Caco-2 (cell line): ENCODE measurements around the gene NELFB. TPM values are rescaled to one million over a fixed set of nuclear protein-coding genes. Genes with fewer than 3 reads are reported as not detected.
A peak's percentile ranks its signal among the peaks of the same experiment; 100 is the strongest.

Source experiments
- BruUV-seq: library from RNA; stranded (reverse); fragments of 400-500 nt; replicated peaks from 2 replicates; lab custom pipeline; 2021; lab: Mats Ljungman, UMichigan
- CTCF ChIA-PET: fragments of 300-600 bp; sonication (Branson Sonifier 250); formaldehyde crosslinking; loops from one replicate; lab custom pipeline; 2022; ENCODE audit warnings: antibody characterized with exemption; lab: Charles Lee
- POLR2A ChIA-PET: fragments of 300-600 bp; sonication (Branson Sonifier 250); formaldehyde crosslinking; loops from one replicate; lab custom pipeline; 2022; ENCODE audit warnings: antibody characterized with exemption; lab: Charles Lee
- DNase-seq, 2 experiments: peaks; one replicate each; pipeline versions ENCODE4 v3.0.0 to v3.0.0-alpha.2; 2020 to 2022
- H3K27me3 ChIP-seq: replicated peaks from 2 replicates; pipeline ENCODE4 v1.6.0; 2011; ENCODE audit warnings: low read length; ENCODE audit not compliant: control insufficient read depth, insufficient read depth
- H3K36me3 ChIP-seq: 2 replicates; pipeline ENCODE4 v1.5.1; 2011; ENCODE audit warnings: low read length; ENCODE audit not compliant: control insufficient read depth, insufficient read depth
- H3K4me1 ChIP-seq: fragments of 250-450 bp; sonication (Bioruptor Pico); 2 replicates; pipeline ENCODE4 v1.5.1; 2020; ENCODE audit warnings: mild to moderate bottlenecking
- H3K4me3 ChIP-seq: 2 replicates; pipeline ENCODE4 v1.5.1; 2011; ENCODE audit warnings: low read depth, mild to moderate bottlenecking, control low read depth, low read length
- H3K9me3 ChIP-seq: fragments of 250-450 bp; sonication (Bioruptor Pico); 2 replicates; pipeline ENCODE4 v1.5.1; 2020; ENCODE audit warnings: mild to moderate bottlenecking, moderate library complexity
- H3K27ac Mint-ChIP-seq: one replicate; pipeline ENCODE4 v1.8.0; 2022; ENCODE audit warnings: mixed read lengths; ENCODE audit not compliant: unreplicated experiment
- H3K27me3 Mint-ChIP-seq: one replicate; pipeline ENCODE4 v1.8.0; 2022; ENCODE audit warnings: mixed read lengths; ENCODE audit not compliant: insufficient read depth, unreplicated experiment
- H3K36me3 Mint-ChIP-seq: one replicate; pipeline ENCODE4 v1.8.0; 2022; ENCODE audit warnings: mild to moderate bottlenecking, mixed read lengths; ENCODE audit not compliant: insufficient read depth, unreplicated experiment
- H3K4me1 Mint-ChIP-seq: one replicate; pipeline ENCODE4 v1.8.0; 2022; ENCODE audit warnings: low read depth, mixed read lengths; ENCODE audit not compliant: unreplicated experiment
- H3K4me3 Mint-ChIP-seq: one replicate; pipeline ENCODE4 v1.8.0; 2022; ENCODE audit warnings: mild to moderate bottlenecking, moderate library complexity, mixed read lengths; ENCODE audit not compliant: unreplicated experiment
- H3K9me3 Mint-ChIP-seq: one replicate; pipeline ENCODE4 v1.8.0; 2022; ENCODE audit warnings: mixed read lengths; ENCODE audit not compliant: unreplicated experiment
- intact Hi-C: fragments of 100-400 bp; cut with micrococcal nuclease; formaldehyde crosslinking; loops from one replicate; pipeline ENCODE4 v1.10.0; 2022; ENCODE audit not compliant: unreplicated experiment
- total RNA-seq: library from RNA; stranded (reverse); gene quantifications from 2 replicates; pipeline ENCODE4 v1.2.3, GENCODE V29; 2022
- TF ChIP-seq, protein P1 (sequence below), 2 experiments: fragments of 200-600 bp in 1 of 2; IDR thresholded peaks; 1 replicate in 1 of 2; 2 replicates in 1 of 2; pipeline versions ENCODE4 v1.5.1 to v1.8.0; 2011 to 2022; ENCODE audit warnings: antibody characterized with exemption in 1 of 2, control low read depth in 1 of 2, inconsistent platforms in 1 of 2, low read depth in 1 of 2, low read length in 1 of 2, mild to moderate bottlenecking in 1 of 2, moderate library complexity in 1 of 2; ENCODE audit not compliant: insufficient read depth in 1 of 2, severe bottlenecking in 1 of 2, unreplicated experiment in 1 of 2

NELFB gene
- total RNA-seq, 1 experiment from 2014 or later, result 79.1 TPM

- no peak overlapping the region for H3K4me3 Mint-ChIP-seq
- no peaks in the 10 kb centered on the region for H3K4me1 Mint-ChIP-seq
- Histone ChIP-seq H3K9me3 (no peaks in the 10 kb centered on the region), H3K4me1 (peaks cover 32% of the 10 kb centered on the region), H3K4me3 (no peak overlapping the region), H3K27me3 (no peaks in the 10 kb centered on the region), H3K36me3 (no peaks in the 10 kb centered on the region)
- TF ChIP-seq, protein P1, sequence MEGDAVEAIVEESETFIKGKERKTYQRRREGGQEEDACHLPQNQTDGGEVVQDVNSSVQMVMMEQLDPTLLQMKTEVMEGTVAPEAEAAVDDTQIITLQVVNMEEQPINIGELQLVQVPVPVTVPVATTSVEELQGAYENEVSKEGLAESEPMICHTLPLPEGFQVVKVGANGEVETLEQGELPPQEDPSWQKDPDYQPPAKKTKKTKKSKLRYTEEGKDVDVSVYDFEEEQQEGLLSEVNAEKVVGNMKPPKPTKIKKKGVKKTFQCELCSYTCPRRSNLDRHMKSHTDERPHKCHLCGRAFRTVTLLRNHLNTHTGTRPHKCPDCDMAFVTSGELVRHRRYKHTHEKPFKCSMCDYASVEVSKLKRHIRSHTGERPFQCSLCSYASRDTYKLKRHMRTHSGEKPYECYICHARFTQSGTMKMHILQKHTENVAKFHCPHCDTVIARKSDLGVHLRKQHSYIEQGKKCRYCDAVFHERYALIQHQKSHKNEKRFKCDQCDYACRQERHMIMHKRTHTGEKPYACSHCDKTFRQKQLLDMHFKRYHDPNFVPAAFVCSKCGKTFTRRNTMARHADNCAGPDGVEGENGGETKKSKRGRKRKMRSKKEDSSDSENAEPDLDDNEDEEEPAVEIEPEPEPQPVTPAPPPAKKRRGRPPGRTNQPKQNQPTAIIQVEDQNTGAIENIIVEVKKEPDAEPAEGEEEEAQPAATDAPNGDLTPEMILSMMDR (IDR thresholded peaks at IDR 0.05; ENCODE audit: insufficient read depth in 1 of 2, low read depth in 1 of 2, low read length in 1 of 2, severe bottlenecking in 1 of 2, unreplicated experiment in 1 of 2), result no peak
- no peak overlapping the region for H3K27ac Mint-ChIP-seq
- H3K9me3 Mint-ChIP-seq, result no peaks in the 10 kb centered on the region
- H3K27me3 Mint-ChIP-seq, result no peaks in the 10 kb centered on the region
- intact Hi-C loops, result no loop called here
- CTCF ChIA-PET, result interaction anchor here (1.0 to 2.4 kb wide), 4 partner anchors 15 to 271 kb away, joined by 3 to 11 read pairs (median 6); partner anchors contain the start of genes NPDC1 and NRARP
- DNase-seq, result no peak
- no TSS peak for BruUV-seq
- POLR2A ChIA-PET, result no interaction called here
- no peaks in the 10 kb centered on the region for H3K36me3 Mint-ChIP-seq
These were observed 62.8 kb downstream of the NELFB start for GRCh38 chr9:137317718-137318511.

DNA sequence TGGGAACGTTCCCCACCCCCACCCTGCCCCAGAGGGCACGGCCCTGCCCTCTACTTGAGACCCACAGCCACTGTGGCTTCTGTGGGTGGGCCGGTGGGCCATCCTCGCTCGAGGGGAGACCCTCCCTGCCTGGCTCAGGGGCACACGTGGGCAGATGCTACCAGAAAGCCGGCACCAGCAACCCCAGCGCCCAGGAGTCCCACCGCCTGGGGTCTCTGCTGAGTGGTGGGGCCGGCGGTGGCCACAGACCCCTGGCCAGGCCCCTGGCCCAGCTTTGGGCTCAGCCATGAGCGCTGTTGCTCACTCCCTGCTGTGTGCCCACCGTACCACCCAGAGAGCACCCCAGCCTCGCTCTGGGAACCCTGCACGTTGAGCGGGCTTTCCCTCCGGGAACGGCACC lies 63.5 kb downstream of the NELFB start:
- Mint-ChIP-seq H3K4me1 (no peaks in the 10 kb centered on the region), H3K27ac (no peak overlapping the region), H3K27me3 (no peaks in the 10 kb centered on the region), H3K36me3 (no peaks in the 10 kb centered on the region), H3K4me3 (no peak overlapping the region), H3K9me3 (no peaks in the 10 kb centered on the region)
- Histone ChIP-seq H3K4me3 (no peak overlapping the region), H3K36me3 (no peaks in the 10 kb centered on the region), H3K4me1 (peaks cover 25% of the 10 kb centered on the region), H3K27me3 (no peaks in the 10 kb centered on the region), H3K9me3 (no peaks in the 10 kb centered on the region)
- ChIA-PET CTCF (interaction anchor here (0.5 to 2.4 kb wide), 5 partner anchors 11 to 272 kb away, joined by 3 to 11 read pairs (median 3); partner anchors contain the start of genes NPDC1 and NRARP), POLR2A (interaction anchor here (1.3 kb wide), 1 partner anchor 16 kb away, joined by 5 read pairs; the partner anchor contains the start of gene NRARP)
- no TSS peak for BruUV-seq
- intact Hi-C loops, result no loop called here
- no peak for DNase-seq
- TF ChIP-seq, protein P1 (IDR thresholded peaks at IDR 0.05; ENCODE audit: insufficient read depth in 1 of 2, low read depth in 1 of 2, low read length in 1 of 2, severe bottlenecking in 1 of 2, unreplicated experiment in 1 of 2), result no peak

- Mint-ChIP-seq H3K4me1 (no peaks in the 10 kb centered on the region), H3K9me3 (no peaks in the 10 kb centered on the region), H3K27ac (no peak overlapping the region), H3K36me3 (no peaks in the 10 kb centered on the region), H3K27me3 (no peaks in the 10 kb centered on the region), H3K4me3 (no peak overlapping the region)
- Histone ChIP-seq H3K36me3 (no peaks in the 10 kb centered on the region), H3K4me3 (no peak overlapping the region), H3K27me3 (no peaks in the 10 kb centered on the region), H3K9me3 (no peaks in the 10 kb centered on the region), H3K4me1 (peaks cover 19% of the 10 kb centered on the region)
- peak; percentile 53 to 54 for DNase-seq
- CTCF ChIA-PET, result interaction anchor here (0.5 to 2.4 kb wide), 5 partner anchors 12 to 32 kb away, joined by 3 to 11 read pairs (median 3); partner anchors contain the start of gene NRARP
- POLR2A ChIA-PET, result interaction anchor here (0.7 to 1.3 kb wide), 2 partner anchors 17 to 104 kb away, joined by 3 to 5 read pairs; partner anchors contain the start of genes EXD3 and NRARP
- TF ChIP-seq, protein P1 (IDR thresholded peaks at IDR 0.05; ENCODE audit: insufficient read depth in 1 of 2, low read depth in 1 of 2, low read length in 1 of 2, severe bottlenecking in 1 of 2, unreplicated experiment in 1 of 2), result peak; percentile 30 to 56
- intact Hi-C loops, result no loop called here
- no TSS peak for BruUV-seq
These were observed 64.0 kb downstream of the NELFB start for GRCh38 chr9:137319011-137319738.
